Skeletal muscle tissue (tissue), 4 donors: Measurements from ENCODE around the gene DIP2A. TPM values are rescaled to one million over a fixed set of nuclear protein-coding genes. Genes with fewer than 3 reads are reported as not detected.
"Not testable (repeated sequence)": the region's sequence is repeated elsewhere in the genome, so short reads cannot be mapped to it uniquely, and the experiment has no call there.

Source experiments
- H3K27ac ChIP-seq: one replicate; pipeline ENCODE4 v1.7.0; 2013; ENCODE audit warnings: mild to moderate bottlenecking, low read depth, low read length, inconsistent platforms
- H3K27me3 ChIP-seq, 3 donors: one replicate each; pipeline ENCODE4 v1.7.0; 2013; ENCODE audit warnings: low read length in 3 of 3; ENCODE audit not compliant: control insufficient read depth in 3 of 3, insufficient read depth in 3 of 3
- H3K36me3 ChIP-seq, 3 donors: one replicate each; pipeline ENCODE4 v1.7.0; 2013; ENCODE audit warnings: low read length in 3 of 3; ENCODE audit not compliant: control insufficient read depth in 3 of 3, insufficient read depth in 3 of 3
- H3K4me1 ChIP-seq, 3 donors: one replicate each; pipeline ENCODE4 v1.7.0; 2013; ENCODE audit warnings: low read length in 3 of 3, mild to moderate bottlenecking in 3 of 3; ENCODE audit not compliant: control insufficient read depth in 3 of 3, insufficient read depth in 3 of 3
- H3K4me3 ChIP-seq, 3 donors: one replicate each; pipeline ENCODE4 v1.7.0; 2013; ENCODE audit warnings: low read length in 3 of 3
- H3K9ac ChIP-seq, 3 donors: one replicate each; pipeline ENCODE4 v1.7.0; 2013; ENCODE audit warnings: low read length in 3 of 3, mild to moderate bottlenecking in 3 of 3, moderate library complexity in 2 of 3, low read depth in 1 of 3
- H3K9me3 ChIP-seq, 3 donors: one replicate each; pipeline ENCODE4 v1.7.0; 2013; ENCODE audit warnings: low read length in 3 of 3; ENCODE audit not compliant: control insufficient read depth in 3 of 3
- total RNA-seq: library from RNA; depleted of rRNA; stranded (reverse); fragments of >200 nt; gene quantifications from one replicate; pipeline ENCODE4 v1.2.3, GENCODE V29; 2014
- donor health status: Osteomylitis.

The DIP2A gene
- total RNA-seq, 1 donor from 2014 or later: 23.5 TPM

DNA sequence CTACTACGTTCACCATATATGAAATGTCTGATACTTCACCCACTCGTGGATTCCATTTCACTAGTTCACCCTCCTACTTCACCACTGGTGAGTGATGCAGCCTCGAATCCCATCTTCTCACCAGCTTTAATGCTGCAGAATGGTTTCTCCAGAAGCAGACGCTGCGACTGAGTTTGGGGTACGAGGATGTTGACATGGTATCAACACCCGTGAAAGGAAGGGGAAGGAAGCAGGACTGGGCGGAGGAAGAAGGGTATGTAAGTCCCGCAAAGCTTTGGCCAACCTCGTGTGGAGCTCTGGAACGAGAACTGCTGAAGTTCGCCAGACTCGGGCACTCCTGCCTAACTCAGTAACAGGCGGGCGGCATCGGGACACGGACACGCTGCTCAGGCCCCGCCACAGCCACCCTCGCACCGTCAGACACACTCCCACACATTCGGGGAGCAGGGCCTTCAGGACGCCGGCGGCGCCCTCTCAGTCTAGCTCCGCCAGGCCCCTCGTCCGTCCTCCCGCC lies 833 bp upstream of the DIP2A start:
- Histone ChIP-seq H3K4me3 (peak overlapping the region; percentile 82 to 93 (median 87)), H3K36me3 (peaks cover 0 to 5% (median 0%) of the 10 kb centered on the region in 3 donors), H3K27ac (peak overlapping the region; percentile 97), H3K9me3 (no peaks in the 10 kb centered on the region), H3K4me1 (peaks cover 52 to 60% (median 56%) of the 10 kb centered on the region in 3 donors), H3K9ac (peak overlapping the region; percentile 95 to 97 (median 96)), H3K27me3 (no peaks in the 10 kb centered on the region)

- peaks cover 0 to 5% (median 0%) of the 10 kb centered on the region in 3 donors for H3K36me3 ChIP-seq
- H3K4me1 ChIP-seq: peaks cover 47 to 53% (median 53%) of the 10 kb centered on the region in 3 donors
- peak overlapping the region; percentile 70 to 94 (median 90) for H3K4me3 ChIP-seq
- no peaks in the 10 kb centered on the region for H3K27me3 ChIP-seq
- H3K9ac ChIP-seq: peak overlapping the region; percentile 73 to 88 (median 81)
- peak overlapping the region; percentile 81 for H3K27ac ChIP-seq
- no peaks in the 10 kb centered on the region for H3K9me3 ChIP-seq
Observed at GRCh38 chr21:46459024-46459355, 299 bp downstream of the DIP2A start.

- peak overlapping the region; percentile 85 to 88 (median 85) for H3K9ac ChIP-seq
- H3K9me3 ChIP-seq: no peaks in the 10 kb centered on the region
- peak overlapping the region; percentile 64 to 94 (median 90) for H3K4me3 ChIP-seq
- H3K36me3 ChIP-seq: peaks cover 0 to 5% (median 2%) of the 10 kb centered on the region in 3 donors
- peaks cover 42 to 49% (median 48%) of the 10 kb centered on the region in 3 donors for H3K4me1 ChIP-seq
- H3K27ac ChIP-seq: peak overlapping the region; percentile 81
- no peaks in the 10 kb centered on the region for H3K27me3 ChIP-seq
Observed at GRCh38 chr21:46459356-46460112, 843 bp downstream of the DIP2A start.

GRCh38 chr21:46461909-46462308 lies 3.2 kb downstream of the DIP2A start:
- H3K4me3 ChIP-seq: no peak overlapping the region
- H3K27me3 ChIP-seq: no peaks in the 10 kb centered on the region
- H3K9me3 ChIP-seq: no peaks in the 10 kb centered on the region
- H3K4me1 ChIP-seq: peaks cover 18 to 25% (median 24%) of the 10 kb centered on the region in 3 donors
- H3K36me3 ChIP-seq: peaks cover 0 to 2% (median under 1%) of the 10 kb centered on the region in 3 donors
- peak overlapping the region; percentile 3 for H3K27ac ChIP-seq
- H3K9ac ChIP-seq: peak overlapping the region; percentile 23 to 40 (median 33)

DNA sequence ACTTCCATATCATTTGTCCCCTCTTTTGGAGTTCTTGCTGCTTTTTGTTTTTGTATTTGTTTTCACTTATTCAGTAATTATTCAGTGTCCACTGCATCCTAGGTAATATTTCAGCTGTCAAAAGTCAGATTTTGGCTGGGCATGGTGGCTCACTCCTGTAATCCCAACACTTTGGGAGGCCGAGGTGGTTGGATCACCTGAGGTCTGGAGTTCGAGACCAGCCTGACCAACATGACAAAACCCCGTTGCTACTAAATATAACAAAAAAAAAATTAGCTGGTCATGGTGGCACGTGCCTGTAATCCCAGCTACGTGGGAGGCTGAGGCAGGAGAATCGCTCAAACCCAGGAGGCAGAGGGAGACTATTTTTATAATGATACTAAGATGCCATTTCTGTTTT lies 6.5 kb downstream of the DIP2A start:
- not testable (repeated sequence) for H3K9me3 ChIP-seq, H3K4me1 ChIP-seq, H3K27me3 ChIP-seq, H3K36me3 ChIP-seq, H3K27ac ChIP-seq, H3K4me3 ChIP-seq, H3K9ac ChIP-seq

DNA sequence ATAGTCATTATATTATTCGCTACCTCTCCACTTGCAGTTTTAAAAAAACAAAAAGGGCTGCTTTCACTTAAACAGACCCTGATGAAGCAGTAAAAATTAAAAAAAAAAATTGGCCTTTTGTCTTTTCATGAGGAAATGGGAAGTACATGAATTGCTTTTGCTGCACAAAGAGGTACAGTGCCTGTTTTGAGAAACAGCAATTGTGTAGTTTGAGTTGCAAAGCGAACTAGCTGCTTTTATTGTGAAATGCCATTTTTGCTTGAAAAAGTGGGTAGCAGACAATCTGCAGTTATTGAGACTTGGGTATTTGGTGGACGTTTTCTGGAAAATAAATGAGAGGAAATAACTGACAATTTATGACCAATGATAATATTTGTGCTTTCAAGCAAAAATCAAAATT lies 7.0 kb downstream of the DIP2A start:
- H3K27ac ChIP-seq: no peak overlapping the region
- no peaks in the 10 kb centered on the region for H3K9me3 ChIP-seq
- H3K9ac ChIP-seq: no peak overlapping the region
- H3K36me3 ChIP-seq: peaks cover 0 to 8% (median 2%) of the 10 kb centered on the region in 3 donors
- H3K4me3 ChIP-seq: no peak overlapping the region
- no peaks in the 10 kb centered on the region for H3K27me3 ChIP-seq
- peaks cover 4 to 6% (median 5%) of the 10 kb centered on the region in 3 donors for H3K4me1 ChIP-seq

DNA sequence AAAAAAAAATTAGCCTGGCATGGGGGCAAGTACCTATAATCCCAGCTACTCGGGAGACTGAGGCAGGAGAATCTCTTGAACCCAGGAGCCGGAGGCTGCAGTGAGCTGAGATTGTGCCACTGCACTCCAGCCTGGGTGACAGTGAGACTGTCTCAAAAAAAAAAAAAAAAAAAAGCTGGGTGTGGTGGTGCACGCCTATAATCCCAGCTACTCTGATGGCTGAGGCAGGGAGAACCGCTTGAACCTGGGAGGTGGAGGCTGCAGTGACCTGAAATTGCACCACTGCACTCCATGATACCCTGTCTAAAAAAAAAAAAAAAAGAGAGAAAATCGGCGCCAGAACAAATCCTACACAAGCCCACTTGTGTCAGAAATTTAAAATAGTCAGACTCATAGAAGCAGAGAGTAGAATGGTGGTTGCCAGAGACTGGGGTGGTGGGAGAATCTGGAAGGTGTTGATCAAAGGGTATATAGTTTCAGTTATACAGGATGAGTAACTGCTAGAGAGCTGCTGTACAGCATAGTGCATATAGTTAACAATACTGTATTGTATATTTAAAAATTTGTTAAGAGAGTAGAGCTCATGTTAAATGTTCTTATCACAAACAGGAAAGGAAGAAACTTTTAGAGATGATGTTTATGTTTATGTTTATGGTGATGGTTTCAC lies 9.6 kb downstream of the DIP2A start:
- Histone ChIP-seq H3K36me3 (peaks cover 0 to 8% (median 2%) of the 10 kb centered on the region in 3 donors), H3K27me3 (no peaks in the 10 kb centered on the region), H3K9ac (no peak overlapping the region), H3K4me1 (peaks cover 4 to 10% (median 8%) of the 10 kb centered on the region in 3 donors), H3K4me3 (no peak overlapping the region), H3K27ac (no peak overlapping the region), H3K9me3 (no peaks in the 10 kb centered on the region)

DNA sequence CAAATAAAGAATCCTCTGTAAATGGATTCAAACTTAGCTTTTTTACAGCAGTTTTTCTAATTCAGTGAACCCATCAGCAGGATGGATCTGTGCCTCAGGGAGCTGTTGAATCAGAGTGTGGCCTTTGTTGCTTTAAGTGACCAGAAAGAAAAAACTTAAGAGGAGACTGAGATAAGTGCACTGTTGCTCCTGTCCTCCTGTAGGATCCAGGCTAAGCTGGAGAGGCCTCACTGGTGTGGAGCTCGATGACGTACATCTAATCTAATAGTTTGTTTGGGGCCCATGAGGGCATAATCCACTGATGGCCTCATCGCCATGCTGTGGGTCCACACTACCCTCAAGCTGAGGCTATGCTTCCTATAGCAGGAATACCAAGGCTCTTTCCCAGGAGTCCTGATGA lies 10.6 kb downstream of the DIP2A start:
- Histone ChIP-seq H3K4me3 (no peak overlapping the region), H3K9ac (no peak overlapping the region), H3K27me3 (no peaks in the 10 kb centered on the region), H3K4me1 (peaks cover 4 to 10% (median 8%) of the 10 kb centered on the region in 3 donors), H3K36me3 (peaks cover 0 to 8% (median 2%) of the 10 kb centered on the region in 3 donors), H3K9me3 (no peaks in the 10 kb centered on the region), H3K27ac (no peak overlapping the region)

GRCh38 chr21:46471514-46471913 lies 12.8 kb downstream of the DIP2A start:
- Histone ChIP-seq H3K9ac (no peak overlapping the region), H3K27me3 (no peaks in the 10 kb centered on the region), H3K27ac (no peak overlapping the region)

DNA sequence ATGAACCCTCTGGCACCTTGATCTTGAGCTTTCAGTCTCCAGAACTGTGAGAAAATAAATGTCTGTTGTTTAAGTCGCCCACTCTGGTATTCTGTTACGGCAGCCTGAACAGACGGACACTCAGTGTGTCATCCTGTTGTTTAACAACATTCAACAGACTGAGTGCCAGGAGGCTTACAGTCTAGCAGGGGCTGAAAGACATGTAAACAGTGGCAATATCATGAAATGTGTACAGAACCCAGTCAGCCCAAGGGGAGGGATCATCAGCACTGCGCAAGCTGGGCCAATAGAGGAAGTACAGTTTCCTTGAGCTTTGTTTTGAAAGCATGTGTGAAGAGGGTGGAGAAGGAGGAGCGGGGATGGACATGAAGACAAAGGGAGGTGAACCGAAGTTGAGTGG lies 13.6 kb downstream of the DIP2A start:
- no peak overlapping the region for H3K27ac ChIP-seq

More at GRCh38 chr21:46471514-46471913, 12.8 kb downstream of the DIP2A start:
- Histone ChIP-seq H3K9me3 (no peaks in the 10 kb centered on the region), H3K4me3 (no peak overlapping the region), H3K4me1 (peaks cover 4 to 10% (median 8%) of the 10 kb centered on the region in 3 donors), H3K36me3 (peaks cover 0 to 8% (median 0%) of the 10 kb centered on the region in 3 donors)

More for the DNA sequence above, 13.6 kb downstream of the DIP2A start:
- H3K9ac ChIP-seq: no peak overlapping the region
- H3K4me1 ChIP-seq: peaks cover 4 to 10% (median 8%) of the 10 kb centered on the region in 3 donors
- H3K9me3 ChIP-seq: no peaks in the 10 kb centered on the region
- H3K27me3 ChIP-seq: no peaks in the 10 kb centered on the region
- H3K36me3 ChIP-seq: peaks cover 0 to 8% (median 0%) of the 10 kb centered on the region in 3 donors
- no peak overlapping the region for H3K4me3 ChIP-seq
